Hindlimb muscle (tissue), 1 donor: ENCODE measurements around the gene PSME3. TPM values are rescaled to one million over a fixed set of nuclear protein-coding genes. Genes with fewer than 3 reads are reported as not detected.
A peak's percentile ranks its signal among the peaks of the same experiment; 100 is the strongest.

ENCODE experiments used
- DNase-seq: peaks from one replicate; pipeline ENCODE4 v3.0.0-alpha.2; 2013
- polyA plus RNA-seq: library from polyadenylated mRNA; unstranded; fragments of 120-200 nt; gene quantifications from one replicate; pipeline ENCODE4 v1.2.1, GENCODE V29; 2013; ENCODE audit not compliant: insufficient read length

Gene PSME3
- 48.1 TPM for polyA plus RNA-seq

DNA sequence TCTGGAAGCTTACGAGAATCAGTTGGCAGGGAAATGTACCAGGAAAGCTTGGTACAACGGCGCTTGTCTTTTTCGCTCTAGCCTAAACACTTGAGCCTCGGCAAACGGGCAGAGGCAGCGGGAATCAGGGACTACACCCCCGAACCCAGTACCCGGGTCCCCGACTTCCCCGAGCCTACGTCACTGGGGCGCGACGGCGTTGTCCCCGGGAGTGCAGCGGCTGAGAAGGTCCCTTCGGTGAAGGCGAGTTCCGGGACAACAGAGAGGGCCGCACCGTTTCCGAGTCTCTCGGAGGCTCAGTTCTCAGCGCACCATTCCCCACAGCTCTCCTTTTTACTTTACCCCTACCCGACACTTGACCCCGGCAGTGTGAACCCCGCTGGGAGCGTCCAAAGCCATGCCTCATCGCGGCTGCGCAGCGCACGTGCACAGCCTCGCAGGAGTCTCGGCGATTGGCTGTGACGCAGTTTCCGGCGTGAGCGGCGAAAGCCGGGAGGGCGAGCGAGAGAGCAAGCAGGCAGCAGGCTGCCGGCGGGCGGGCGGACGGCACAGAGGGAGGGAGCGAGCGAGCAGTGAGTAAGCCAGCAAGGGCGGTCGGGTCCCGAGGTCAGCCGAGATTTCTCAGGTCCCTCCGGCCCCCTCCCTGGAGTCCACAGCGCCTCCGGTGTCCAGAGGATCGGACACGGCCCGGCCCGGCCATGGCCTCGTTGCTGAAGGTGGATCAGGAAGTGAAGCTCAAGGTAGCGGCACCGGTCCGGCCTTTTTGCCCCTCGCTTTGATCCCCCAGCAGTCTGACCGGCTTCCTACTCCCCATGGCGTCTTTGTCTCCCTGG lies at the start of gene PSME3:
Gene PSME3 (plus strand): TSS at position 464 of the 833 bp plus-strand sequence. CDS start 235 bp downstream, at position 699.
- DNase-seq = peak; percentile 90

- no peak for DNase-seq
Observed at GRCh38 chr17:42783791-42784138, 49.4 kb upstream of the PSME3 start.

- DNase-seq = no peak
Observed at GRCh38 chr17:42784409-42784808, 48.8 kb upstream of the PSME3 start.

GRCh38 chr17:42784811-42785592 lies 48.2 kb upstream of the PSME3 start:
- no peak for DNase-seq

GRCh38 chr17:42787266-42787665 lies 45.9 kb upstream of the PSME3 start:
- DNase-seq = no peak

DNA sequence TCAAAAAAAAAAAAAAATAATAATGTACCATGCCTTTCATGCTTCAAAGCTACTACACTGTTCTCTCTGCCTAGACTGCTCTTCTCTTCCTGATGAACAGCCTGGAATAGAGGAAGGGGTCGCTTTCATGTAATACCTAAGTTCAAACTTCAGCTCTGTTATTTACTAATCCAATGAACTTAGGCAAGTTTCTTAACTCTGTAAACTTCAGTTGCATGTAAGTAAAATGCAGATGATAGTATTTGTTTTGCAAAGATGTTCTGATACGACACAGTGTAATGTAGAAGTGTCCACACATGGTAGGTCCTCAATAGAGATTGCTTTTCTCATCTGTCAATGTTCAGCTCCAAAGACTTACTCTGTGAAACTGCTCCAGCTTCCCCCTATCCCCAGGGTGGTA lies 41.2 kb upstream of the PSME3 start:
- DNase-seq = no peak

DNA sequence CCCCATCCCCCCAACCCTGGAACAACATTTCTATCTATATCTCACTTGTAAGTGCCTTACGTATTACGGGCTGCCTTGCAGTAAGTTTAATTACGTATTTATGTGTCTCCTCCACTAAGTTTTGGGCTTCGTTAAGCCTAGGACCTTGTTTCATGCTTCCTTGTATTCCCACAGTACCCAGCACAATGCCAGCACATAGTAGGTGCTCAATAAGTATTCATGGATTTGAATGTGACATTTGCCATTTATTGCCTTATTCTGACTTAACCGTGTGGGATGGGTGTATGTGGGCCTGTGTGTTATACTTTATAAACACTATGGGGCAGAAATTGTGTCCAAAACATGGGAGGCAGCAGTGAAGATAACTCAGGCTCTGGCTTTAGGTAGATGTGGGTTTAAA lies 40.7 kb upstream of the PSME3 start:
- DNase-seq = no peak

DNA sequence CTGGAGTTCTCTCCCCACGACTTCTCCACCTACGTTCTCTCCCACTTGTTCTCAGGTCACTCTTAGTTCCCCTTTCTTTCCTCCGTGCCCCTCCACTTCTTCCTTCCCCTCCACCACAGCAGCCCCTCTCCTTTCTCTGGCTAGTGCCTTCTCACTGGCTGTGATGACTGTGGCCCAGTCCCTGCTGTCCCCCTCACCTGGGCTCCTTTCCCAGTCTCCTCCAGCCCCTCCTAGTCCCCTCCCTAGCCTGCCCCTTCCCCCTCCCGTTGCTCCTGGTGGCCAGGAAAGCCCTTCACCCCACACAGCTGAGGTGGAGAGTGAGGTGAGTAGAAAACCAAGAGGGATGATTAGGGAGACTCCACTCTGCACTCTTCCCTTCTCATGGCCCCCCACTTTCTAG lies 38.1 kb upstream of the PSME3 start:
- DNase-seq = no peak

DNA sequence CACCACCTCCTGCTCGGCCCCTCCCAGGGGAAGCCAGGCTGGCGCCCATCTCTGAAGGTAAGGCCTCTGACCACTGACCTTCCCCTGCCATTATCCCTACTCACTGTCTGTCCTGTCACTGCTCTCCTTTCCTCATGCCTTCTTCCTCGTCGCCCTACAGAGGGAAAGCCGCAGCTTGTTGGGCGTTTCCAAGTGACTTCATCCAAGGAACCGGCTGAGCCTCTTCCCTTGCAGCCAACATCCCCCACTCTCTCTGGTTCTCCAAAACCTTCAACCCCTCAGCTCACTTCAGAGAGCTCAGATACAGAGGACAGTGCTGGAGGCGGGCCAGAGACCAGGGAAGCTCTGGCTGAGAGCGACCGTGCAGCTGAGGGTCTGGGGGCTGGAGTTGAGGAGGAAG lies 37.7 kb upstream of the PSME3 start:
- no peak for DNase-seq

DNA sequence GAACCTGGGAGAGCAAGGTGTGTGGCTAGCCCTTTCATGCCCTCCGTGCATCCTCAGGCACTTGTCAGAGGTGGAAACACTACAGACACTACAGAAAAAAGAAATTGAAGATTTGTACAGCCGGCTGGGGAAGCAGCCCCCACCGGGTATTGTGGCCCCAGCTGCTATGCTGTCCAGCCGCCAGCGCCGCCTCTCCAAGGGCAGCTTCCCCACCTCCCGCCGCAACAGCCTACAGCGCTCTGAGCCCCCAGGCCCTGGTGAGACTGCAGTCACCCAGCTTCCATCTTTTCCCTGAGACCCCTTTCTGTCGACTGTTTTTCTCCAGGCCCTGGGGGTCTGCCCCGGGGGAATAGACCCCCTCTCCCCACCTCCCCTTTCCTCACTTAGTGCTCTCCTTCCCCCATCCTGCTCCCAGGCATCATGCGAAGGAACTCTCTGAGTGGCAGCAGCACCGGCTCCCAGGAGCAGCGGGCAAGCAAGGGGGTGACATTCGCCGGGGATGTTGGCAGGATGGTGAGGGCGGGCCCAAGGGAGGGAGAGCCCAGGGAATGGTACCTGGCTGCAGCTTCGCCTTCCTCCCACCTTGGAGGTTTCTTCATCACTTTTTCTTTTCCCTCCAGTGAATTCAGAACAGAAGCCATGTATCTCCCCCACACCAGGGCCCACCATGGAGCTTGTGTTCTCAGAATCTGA lies 37.0 kb upstream of the PSME3 start:
- DNase-seq = no peak

DNA sequence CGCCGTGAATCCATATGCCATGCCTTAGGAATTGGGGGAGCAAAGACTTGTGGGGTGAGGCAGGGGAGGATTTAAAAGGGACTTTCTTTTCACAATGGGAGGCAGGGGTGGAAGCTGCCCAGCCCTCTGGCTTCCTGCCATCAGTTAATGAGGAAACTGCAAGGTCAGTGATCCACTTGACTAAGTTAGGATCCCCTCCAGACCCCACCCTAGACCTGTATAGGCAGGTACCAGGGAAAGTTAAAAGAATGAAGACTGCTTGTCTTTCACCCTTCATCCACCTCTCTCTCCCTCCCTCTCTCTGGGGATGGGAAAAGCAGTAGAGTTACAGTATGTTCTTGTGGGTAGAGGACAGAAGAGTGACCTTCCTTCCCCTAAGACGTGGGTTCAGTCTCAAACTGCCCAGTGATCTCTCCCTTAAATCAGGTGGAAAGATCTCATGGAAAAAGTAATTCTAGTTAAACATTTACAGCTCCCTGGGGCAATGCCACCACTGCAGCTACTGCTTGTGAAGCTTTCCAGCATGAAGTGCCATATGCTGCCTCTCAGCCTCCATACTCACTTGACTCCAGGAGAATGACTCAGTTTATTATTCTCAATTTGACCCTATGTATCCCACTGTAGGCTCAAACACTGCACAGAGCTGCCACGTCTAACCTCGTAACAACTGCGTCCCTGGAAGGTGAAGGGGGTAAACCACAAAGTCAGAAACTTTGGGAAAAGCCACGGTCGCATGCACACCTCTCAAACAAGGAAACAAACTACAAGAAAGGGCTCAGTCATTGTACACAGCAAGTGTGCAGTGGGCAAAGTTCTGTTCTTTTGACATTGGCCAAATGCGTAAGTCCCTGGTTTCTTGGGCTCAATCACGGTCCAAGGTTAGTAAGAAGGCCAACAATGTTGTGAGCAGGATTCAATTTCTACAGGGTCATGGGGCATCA lies 35.9 kb upstream of the PSME3 start:
- no peak for DNase-seq

- no peak for DNase-seq
Observed at GRCh38 chr17:42798011-42798382, 35.2 kb upstream of the PSME3 start.

- peak; percentile 86 for DNase-seq
Observed at GRCh38 chr17:42798383-42799380, 34.5 kb upstream of the PSME3 start, which contains the start of the genes CNTD1 and COA3. CNTD1 (plus strand) TSS chr17:42798861; CDS start chr17:42799068, 207 bp downstream. COA3 (minus strand) TSS chr17:42798704; CDS start chr17:42798681, 23 bp downstream.

DNA sequence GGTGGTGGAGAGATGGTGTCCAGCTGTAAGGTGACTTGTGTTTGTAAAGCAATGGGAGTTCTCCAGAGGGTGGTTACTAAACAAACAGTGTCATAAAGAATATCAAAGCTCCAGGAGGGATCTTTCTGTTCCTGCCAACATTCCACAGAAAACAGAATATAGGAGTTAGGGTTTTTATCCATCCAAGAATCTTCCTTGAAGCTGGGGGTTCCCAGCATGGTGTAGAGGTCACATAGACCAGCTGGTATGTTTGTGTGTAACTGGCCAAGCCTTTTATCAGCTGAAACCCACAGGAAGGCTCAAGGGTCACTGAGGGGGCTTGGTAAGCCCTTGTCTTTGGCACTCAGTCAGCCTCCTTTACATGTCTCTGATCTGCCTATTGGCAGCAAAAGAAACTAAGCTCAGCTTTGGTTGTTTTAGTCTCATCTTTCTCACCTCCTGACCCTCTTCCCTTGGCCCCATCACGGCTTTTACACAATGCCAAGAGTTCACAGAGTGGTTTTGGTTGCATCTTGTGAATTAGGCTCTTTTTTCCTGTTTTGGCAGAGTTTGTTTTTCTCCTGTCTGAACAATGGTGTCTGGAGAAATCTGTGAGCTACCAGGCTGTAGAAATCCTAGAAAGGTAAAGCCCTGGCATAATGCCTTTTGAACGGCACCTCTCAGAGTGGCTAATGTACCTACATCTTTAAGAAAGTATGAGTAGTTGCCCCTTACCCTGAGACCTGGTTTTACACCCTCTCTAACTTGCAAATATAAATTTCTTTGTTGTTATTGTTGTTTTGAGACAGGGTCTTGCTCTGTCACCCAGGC lies 29.9 kb upstream of the PSME3 start:
- DNase-seq = no peak

GRCh38 chr17:42804918-42805367 lies 28.3 kb upstream of the PSME3 start:
- DNase-seq = no peak

GRCh38 chr17:42806249-42806648 lies 26.9 kb upstream of the PSME3 start:
- DNase-seq = no peak

GRCh38 chr17:42809250-42809649 lies 23.9 kb upstream of the PSME3 start:
- no peak for DNase-seq

- peak; percentile 41 for DNase-seq
Observed at GRCh38 chr17:42814633-42815399, 18.4 kb upstream of the PSME3 start.

GRCh38 chr17:42817866-42818265 lies 15.3 kb upstream of the PSME3 start:
- DNase-seq = no peak
